DOHH2 (cell line): ENCODE data around the gene CCT6B.

Source experiments
- EZH2phosphoT487 ChIP-seq: fragments of 200-600 bp; sonication (generic); IDR thresholded peaks from 2 replicates; pipeline ENCODE4 v1.6.1; 2017; ENCODE audit warnings: borderline replicate concordance, mild to moderate bottlenecking, antibody characterized with exemption, low read length, moderate library complexity, mixed read lengths
- TF ChIP-seq, protein P1 (sequence below): fragments of 200-600 bp; sonication (generic); IDR thresholded peaks from one replicate; pipeline ENCODE4 v1.5.1; 2014; ENCODE audit warnings: antibody characterized with exemption, mild to moderate bottlenecking, low read depth, low read length; ENCODE audit not compliant: poor library complexity, severe bottlenecking

GRCh38 chr17:34902831-34903547, 58.3 kb downstream of the CCT6B start:
- TF ChIP-seq, protein P1, sequence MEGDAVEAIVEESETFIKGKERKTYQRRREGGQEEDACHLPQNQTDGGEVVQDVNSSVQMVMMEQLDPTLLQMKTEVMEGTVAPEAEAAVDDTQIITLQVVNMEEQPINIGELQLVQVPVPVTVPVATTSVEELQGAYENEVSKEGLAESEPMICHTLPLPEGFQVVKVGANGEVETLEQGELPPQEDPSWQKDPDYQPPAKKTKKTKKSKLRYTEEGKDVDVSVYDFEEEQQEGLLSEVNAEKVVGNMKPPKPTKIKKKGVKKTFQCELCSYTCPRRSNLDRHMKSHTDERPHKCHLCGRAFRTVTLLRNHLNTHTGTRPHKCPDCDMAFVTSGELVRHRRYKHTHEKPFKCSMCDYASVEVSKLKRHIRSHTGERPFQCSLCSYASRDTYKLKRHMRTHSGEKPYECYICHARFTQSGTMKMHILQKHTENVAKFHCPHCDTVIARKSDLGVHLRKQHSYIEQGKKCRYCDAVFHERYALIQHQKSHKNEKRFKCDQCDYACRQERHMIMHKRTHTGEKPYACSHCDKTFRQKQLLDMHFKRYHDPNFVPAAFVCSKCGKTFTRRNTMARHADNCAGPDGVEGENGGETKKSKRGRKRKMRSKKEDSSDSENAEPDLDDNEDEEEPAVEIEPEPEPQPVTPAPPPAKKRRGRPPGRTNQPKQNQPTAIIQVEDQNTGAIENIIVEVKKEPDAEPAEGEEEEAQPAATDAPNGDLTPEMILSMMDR = no peak
- TF ChIP-seq EZH2phosphoT487 = no peak
